ENCODE results near the gene TSPYL1. TPM values are rescaled to one million over a fixed set of nuclear protein-coding genes. Genes with fewer than 3 reads are reported as not detected.

Gene TSPYL1
- total RNA-seq, 1 donor from 2014 or later: 134 TPM

Other genes with a start within 250 kb of the TSPYL1 start
- gene FRK, start 219.0 kb downstream of the TSPYL1 start, total RNA-seq: 24.3 TPM
- 49.0 TPM for gene NT5DC1, start 179.1 kb downstream of the TSPYL1 start, total RNA-seq
- 0.09 TPM for gene COL10A1, start 153.8 kb downstream of the TSPYL1 start, total RNA-seq
- 29.5 TPM for gene TSPYL4, start 25.9 kb downstream of the TSPYL1 start, total RNA-seq
- gene DSE, start 91.0 kb upstream of the TSPYL1 start, total RNA-seq: 24.9 TPM
- gene CALHM6, start 181.4 kb upstream of the TSPYL1 start, total RNA-seq: 4.8 TPM
- gene CALHM5, start 231.7 kb upstream of the TSPYL1 start, total RNA-seq: 1.8 TPM